Subcutaneous adipose tissue (tissue), 4 donors: ENCODE data around the gene RNF213. TPM values are rescaled to one million over a fixed set of nuclear protein-coding genes. Genes with fewer than 3 reads are reported as not detected.

Experiments used
- total RNA-seq, 4 donors: library from RNA; depleted of rRNA; stranded (reverse); fragments of >200 nt; gene quantifications; one replicate each; pipeline ENCODE4 v1.1.0, GENCODE V29; 2016
- TF ChIP-seq, protein P1 (sequence below): fragments of 450-650 bp; IDR thresholded peaks from one replicate; pipeline ENCODE4 v1.5.1; 2016; ENCODE audit warnings: low read depth, mild to moderate bottlenecking, control low read depth, antibody characterized with exemption, moderate library complexity

Gene RNF213
- total RNA-seq, 4 donors from 2014 or later = 114 to 167 (median 144) TPM

DNA sequence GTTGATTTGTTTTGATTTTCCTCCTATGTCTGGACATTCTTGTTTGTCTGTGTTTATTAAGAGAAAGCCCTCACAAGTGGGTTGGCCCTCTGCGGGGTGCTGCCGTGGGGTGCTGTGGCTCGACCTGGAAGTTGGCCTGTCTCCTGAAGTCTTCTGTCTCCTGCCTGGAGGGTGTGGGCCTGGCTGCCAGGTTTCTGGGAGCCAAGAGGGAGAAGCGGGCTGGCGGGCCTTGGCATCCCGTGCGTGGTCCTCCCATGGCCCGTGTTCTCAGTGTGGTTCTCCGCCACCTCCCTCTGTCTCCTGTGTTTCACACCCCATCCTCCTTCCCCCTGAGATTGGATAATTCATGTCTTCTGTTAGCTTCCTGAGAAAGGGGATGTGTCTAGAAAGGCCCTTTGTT lies 69.6 kb downstream of the RNF213 start:
- TF ChIP-seq, protein P1, sequence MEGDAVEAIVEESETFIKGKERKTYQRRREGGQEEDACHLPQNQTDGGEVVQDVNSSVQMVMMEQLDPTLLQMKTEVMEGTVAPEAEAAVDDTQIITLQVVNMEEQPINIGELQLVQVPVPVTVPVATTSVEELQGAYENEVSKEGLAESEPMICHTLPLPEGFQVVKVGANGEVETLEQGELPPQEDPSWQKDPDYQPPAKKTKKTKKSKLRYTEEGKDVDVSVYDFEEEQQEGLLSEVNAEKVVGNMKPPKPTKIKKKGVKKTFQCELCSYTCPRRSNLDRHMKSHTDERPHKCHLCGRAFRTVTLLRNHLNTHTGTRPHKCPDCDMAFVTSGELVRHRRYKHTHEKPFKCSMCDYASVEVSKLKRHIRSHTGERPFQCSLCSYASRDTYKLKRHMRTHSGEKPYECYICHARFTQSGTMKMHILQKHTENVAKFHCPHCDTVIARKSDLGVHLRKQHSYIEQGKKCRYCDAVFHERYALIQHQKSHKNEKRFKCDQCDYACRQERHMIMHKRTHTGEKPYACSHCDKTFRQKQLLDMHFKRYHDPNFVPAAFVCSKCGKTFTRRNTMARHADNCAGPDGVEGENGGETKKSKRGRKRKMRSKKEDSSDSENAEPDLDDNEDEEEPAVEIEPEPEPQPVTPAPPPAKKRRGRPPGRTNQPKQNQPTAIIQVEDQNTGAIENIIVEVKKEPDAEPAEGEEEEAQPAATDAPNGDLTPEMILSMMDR = no peak

DNA sequence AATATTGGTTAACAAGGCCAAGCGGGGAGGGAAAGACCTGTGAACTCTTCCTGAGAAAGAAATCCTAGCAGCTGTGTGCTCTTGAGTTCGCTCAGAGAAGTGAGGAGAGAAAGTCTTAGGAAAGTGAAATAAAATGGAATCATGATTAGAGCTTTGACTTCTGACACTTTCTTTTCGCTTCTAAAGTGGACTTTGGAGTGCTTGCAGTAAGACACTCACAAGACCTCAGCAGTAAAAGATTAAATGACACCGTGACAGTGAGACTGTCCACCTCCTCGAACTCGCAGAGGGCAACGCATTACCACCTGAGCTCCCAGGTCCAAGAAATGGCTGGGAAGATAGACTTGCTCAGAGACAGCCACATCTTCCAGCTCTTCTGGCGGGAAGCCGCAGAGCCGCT lies 71.2 kb downstream of the RNF213 start:
- TF ChIP-seq, protein P1 = no peak

DNA sequence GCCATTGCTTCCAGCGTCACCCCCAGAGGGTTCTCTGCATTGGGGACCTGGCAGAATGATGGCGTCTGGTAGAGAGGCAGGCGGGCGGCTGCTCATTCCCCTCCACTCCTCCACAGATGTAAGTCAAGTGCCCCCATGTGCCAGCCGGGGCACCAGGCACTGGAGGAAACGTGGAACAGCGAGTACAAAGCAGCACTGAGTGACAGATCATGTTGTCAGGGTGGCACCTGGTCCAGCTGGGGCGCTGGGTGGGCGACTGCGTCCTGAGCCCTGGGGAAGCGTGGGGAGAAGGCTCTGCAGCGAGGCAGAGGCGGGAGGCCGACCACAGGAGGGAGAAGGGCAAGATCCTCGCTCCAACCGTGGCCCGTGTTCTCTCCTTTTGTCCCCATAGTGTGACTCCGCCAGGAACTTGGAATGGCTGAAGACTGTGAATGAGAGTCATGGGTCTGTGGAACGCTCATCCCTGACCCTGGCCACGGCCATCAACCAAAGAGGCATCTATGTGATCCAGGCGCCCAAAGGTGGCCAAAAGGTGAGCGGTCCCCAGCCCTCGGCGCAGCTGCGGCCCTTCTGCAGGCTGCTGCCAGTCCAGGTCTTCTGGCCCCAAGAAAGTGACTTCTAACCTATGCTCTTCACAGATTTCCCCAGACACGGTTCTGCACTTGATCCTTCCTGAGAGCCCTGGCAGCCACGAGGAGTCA lies 76.7 kb downstream of the RNF213 start:
- TF ChIP-seq, protein P1 = no peak

DNA sequence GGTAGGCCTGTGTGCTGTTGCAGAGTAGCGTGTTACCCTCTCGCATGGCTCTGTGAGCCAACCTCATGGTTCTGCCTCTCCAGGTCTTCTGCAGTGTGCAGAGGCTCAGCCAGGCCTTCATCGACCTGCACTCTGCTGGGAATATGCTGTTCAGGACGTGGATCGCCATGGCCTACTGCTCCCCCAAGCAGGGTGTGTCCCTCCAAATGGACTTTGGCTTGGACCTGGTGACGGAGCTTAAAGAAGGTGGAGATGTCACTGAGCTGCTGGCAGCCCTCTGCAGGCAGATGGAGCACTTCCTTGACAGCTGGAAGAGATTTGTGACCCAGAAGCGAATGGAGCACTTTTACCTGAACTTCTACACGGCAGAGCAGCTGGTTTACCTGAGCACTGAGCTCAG lies 78.5 kb downstream of the RNF213 start:
- TF ChIP-seq, protein P1 = no peak

DNA sequence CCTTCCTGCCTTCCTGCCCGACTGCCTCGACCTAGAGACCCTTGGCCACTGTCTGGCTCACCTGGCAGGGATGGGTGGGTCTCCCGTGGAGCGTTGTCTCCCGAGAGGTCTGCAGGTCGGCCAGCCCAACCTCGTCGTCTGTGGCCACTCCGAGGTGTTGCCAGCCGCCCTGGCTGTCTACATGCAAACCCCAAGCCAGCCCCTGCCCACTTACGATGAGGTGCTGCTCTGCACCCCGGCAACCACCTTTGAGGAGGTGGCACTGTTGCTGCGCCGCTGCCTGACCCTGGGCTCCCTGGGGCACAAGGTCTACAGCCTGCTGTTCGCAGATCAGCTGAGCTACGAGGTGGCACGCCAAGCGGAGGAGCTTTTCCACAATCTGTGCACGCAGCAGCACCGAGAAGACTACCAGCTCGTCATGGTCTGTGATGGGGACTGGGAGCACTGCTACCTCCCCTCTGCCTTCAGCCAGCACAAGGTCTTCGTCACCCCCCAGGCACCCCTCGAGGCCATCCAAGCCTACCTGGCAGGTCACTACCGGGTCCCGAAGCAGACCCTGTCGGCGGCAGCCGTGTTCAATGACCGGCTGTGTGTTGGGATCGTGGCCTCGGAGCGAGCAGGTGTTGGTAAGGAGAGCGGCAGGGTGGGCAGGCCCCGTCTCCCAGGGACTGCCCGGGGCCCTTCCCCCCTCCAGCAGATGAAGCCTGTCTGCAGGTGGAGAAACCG lies 79.2 kb downstream of the RNF213 start:
- TF ChIP-seq, protein P1 = no peak

DNA sequence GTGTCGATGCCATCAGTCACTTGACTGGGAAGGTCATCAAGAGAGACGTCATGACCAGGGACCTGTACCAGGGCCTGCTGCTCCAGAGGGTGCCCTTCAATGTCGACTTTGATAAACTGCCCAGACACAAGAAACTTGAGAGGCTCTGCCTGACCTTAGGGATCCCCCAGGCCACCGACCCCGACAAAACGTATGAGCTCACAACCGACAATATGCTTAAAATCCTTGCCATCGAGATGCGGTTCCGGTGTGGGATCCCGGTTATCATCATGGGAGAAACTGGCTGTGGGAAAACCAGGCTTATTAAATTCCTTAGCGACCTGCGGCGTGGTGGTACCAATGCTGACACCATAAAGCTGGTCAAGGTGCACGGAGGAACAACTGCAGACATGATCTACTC lies 84.7 kb downstream of the RNF213 start:
- TF ChIP-seq, protein P1 = no peak

DNA sequence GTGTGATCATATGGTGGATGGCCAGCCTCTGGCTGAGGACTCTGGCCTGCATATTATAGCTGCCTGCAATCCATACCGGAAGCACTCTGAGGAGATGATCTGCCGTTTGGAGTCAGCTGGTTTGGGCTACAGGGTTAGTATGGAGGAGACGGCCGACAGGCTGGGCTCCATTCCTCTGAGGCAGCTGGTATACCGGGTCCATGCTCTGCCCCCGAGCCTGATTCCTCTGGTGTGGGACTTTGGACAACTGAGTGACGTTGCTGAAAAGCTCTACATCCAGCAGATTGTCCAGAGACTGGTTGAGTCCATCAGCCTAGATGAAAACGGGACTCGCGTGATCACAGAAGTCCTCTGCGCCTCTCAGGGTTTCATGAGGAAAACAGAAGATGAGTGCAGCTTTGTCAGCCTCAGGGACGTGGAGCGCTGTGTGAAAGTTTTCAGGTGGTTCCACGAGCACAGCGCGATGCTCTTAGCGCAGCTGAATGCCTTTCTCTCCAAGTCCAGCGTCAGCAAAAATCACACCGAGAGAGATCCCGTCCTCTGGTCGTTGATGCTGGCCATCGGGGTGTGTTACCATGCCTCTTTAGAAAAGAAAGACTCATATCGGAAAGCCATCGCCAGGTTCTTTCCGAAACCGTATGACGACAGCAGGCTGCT lies 85.3 kb downstream of the RNF213 start:
- TF ChIP-seq, protein P1 = no peak
